Neural crest cell (in vitro differentiated cells): ENCODE results near the gene TMEM106C. TPM values are rescaled to one million over a fixed set of nuclear protein-coding genes. Genes with fewer than 3 reads are reported as not detected.

ENCODE experiments used
- DNase-seq: peaks from one replicate; pipeline ENCODE4 v3.0.0; 2021; ENCODE audit warnings: low read depth, mixed read lengths, low spot score
- H3K27ac Mint-ChIP-seq: one replicate; pipeline ENCODE4 v1.8.0; 2021; ENCODE audit warnings: mild to moderate bottlenecking, mixed read lengths; ENCODE audit not compliant: unreplicated experiment
- H3K27me3 Mint-ChIP-seq: 2 replicates; pipeline ENCODE4 v1.8.0; 2021; ENCODE audit warnings: low read depth, mild to moderate bottlenecking, mixed read lengths
- H3K36me3 Mint-ChIP-seq: 2 replicates; pipeline ENCODE4 v1.8.0; 2021; ENCODE audit warnings: low read depth, mild to moderate bottlenecking, mixed read lengths
- H3K4me1 Mint-ChIP-seq: 2 replicates; pipeline ENCODE4 v1.8.0; 2021; ENCODE audit warnings: mixed read lengths
- H3K4me3 Mint-ChIP-seq: one replicate; pipeline ENCODE4 v1.8.0; 2021; ENCODE audit warnings: mild to moderate bottlenecking, mixed read lengths
- H3K9me3 Mint-ChIP-seq: 2 replicates; pipeline ENCODE4 v1.8.0; 2021; ENCODE audit warnings: mixed read lengths
- CTCF ChIP-seq: fragments of 200-600 bp; sonication (generic); conservative IDR thresholded peaks from 2 replicates; pipeline ENCODE4 v1.5.0; 2021; ENCODE audit warnings: antibody characterized with exemption, mild to moderate bottlenecking
- total RNA-seq: library from RNA; stranded (reverse); gene quantifications from 2 replicates; pipeline ENCODE4 v1.2.1, GENCODE V29; 2021

Gene TMEM106C
- total RNA-seq, 1 donor from 2014 or later = 159 TPM

GRCh38 chr12:47987411-47988072 is 24.1 kb downstream of the TMEM106C start:
- Mint-ChIP-seq H3K36me3 (peaks cover 19% of the 10 kb centered on the region), H3K4me3 (no peak overlapping the region), H3K27ac (peak overlapping the region; percentile 21), H3K9me3 (no peaks in the 10 kb centered on the region), H3K4me1 (peaks cover 34% of the 10 kb centered on the region), H3K27me3 (no peaks in the 10 kb centered on the region)
- no peak for DNase-seq
- no peak for TF ChIP-seq CTCF

GRCh38 chr12:47988073-47989022 is 25.0 kb downstream of the TMEM106C start:
- H3K36me3 Mint-ChIP-seq = peaks cover 21% of the 10 kb centered on the region
- H3K27me3 Mint-ChIP-seq = no peaks in the 10 kb centered on the region
- peak overlapping the region; percentile 21 for H3K27ac Mint-ChIP-seq
- peaks cover 34% of the 10 kb centered on the region for H3K4me1 Mint-ChIP-seq
- DNase-seq = peak; percentile 51
- peak overlapping the region; percentile 43 for H3K4me3 Mint-ChIP-seq
- H3K9me3 Mint-ChIP-seq = no peaks in the 10 kb centered on the region
- TF ChIP-seq CTCF = no peak

GRCh38 chr12:47989023-47989417 is 25.6 kb downstream of the TMEM106C start:
- H3K27me3 Mint-ChIP-seq = no peaks in the 10 kb centered on the region

GRCh38 chr12:47989666-47990065 is 26.3 kb downstream of the TMEM106C start:
- H3K4me1 Mint-ChIP-seq = peaks cover 34% of the 10 kb centered on the region
- H3K27me3 Mint-ChIP-seq = no peaks in the 10 kb centered on the region
- no peaks in the 10 kb centered on the region for H3K9me3 Mint-ChIP-seq
- no peak overlapping the region for H3K4me3 Mint-ChIP-seq
- H3K27ac Mint-ChIP-seq = no peak overlapping the region
- no peak for DNase-seq
- no peak for TF ChIP-seq CTCF
- peaks cover 23% of the 10 kb centered on the region for H3K36me3 Mint-ChIP-seq

More at GRCh38 chr12:47989023-47989417, 25.6 kb downstream of the TMEM106C start:
- TF ChIP-seq CTCF = no peak
- peaks cover 22% of the 10 kb centered on the region for H3K36me3 Mint-ChIP-seq
- H3K9me3 Mint-ChIP-seq = no peaks in the 10 kb centered on the region
- H3K4me3 Mint-ChIP-seq = peak overlapping the region; percentile 43
- no peak for DNase-seq
- H3K27ac Mint-ChIP-seq = no peak overlapping the region
- H3K4me1 Mint-ChIP-seq = peaks cover 34% of the 10 kb centered on the region

- H3K4me3 Mint-ChIP-seq = no peak overlapping the region
Observed at GRCh38 chr12:47990351-47991105, 27.1 kb downstream of the TMEM106C start.

More at GRCh38 chr12:47990351-47991105, 27.1 kb downstream of the TMEM106C start:
- Mint-ChIP-seq H3K9me3 (no peaks in the 10 kb centered on the region), H3K27me3 (no peaks in the 10 kb centered on the region), H3K36me3 (peaks cover 22% of the 10 kb centered on the region), H3K4me1 (peaks cover 34% of the 10 kb centered on the region), H3K27ac (no peak overlapping the region)
- no peak for TF ChIP-seq CTCF
- no peak for DNase-seq
